ENCODE results near the gene CCN2.

CCN2 gene

DNA sequence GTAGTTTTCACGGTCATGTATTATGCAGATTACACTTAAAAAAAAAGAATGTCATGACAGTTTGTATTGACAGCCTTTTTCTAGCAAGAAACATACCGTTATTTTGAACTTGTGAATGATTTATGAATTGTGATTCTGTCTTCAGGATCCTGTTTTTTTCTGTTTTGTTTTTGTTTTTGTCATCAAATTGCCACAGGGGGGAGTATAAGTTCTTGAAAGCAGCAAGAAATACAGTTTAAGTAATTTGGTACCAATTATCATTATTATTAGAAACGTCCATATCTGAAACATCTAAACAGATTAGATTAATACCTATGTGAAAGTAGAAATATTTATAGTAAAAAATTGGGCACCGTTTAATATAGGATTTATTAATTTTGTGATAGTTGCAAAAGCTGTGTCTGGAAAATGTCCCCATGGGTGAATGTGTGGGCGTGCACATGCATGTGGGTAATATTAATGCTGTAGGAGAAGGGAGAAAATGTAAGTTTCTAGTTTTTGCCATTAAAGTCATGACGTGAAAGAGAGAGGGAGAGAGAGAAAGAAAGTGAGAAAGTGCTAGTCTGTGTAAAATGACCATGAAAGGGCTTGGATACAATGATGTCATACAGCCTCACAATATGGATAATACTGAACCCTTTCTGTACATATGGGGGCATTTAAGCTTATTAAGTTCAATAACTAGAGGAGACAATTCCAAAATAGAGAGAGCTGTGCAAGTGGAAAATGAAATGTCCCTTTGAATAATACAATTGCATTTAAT, 9.4 kb upstream of the CCN2 start:
- Histone ChIP-seq H3K4me1 (ENCODE audit: insufficient read depth, low read length) (no peaks in the 10 kb centered on the region), H3K27me3 (ENCODE audit: control insufficient read depth in 1 of 2, insufficient read depth in 2 of 2, low read length in 2 of 2) (no peaks in the 10 kb centered on the region), H3K9ac (ENCODE audit: low read length) (no peak overlapping the region), H3K9me3 (ENCODE audit: low read length) (no peaks in the 10 kb centered on the region), H3K36me3 (ENCODE audit: insufficient read depth, low read length) (no peaks in the 10 kb centered on the region), H3K27ac (ENCODE audit: low read depth, low read length) (no peak overlapping the region), H3K4me3 (ENCODE audit: low read depth in 1 of 2, low read length in 2 of 2) (no peak overlapping the region)

DNA sequence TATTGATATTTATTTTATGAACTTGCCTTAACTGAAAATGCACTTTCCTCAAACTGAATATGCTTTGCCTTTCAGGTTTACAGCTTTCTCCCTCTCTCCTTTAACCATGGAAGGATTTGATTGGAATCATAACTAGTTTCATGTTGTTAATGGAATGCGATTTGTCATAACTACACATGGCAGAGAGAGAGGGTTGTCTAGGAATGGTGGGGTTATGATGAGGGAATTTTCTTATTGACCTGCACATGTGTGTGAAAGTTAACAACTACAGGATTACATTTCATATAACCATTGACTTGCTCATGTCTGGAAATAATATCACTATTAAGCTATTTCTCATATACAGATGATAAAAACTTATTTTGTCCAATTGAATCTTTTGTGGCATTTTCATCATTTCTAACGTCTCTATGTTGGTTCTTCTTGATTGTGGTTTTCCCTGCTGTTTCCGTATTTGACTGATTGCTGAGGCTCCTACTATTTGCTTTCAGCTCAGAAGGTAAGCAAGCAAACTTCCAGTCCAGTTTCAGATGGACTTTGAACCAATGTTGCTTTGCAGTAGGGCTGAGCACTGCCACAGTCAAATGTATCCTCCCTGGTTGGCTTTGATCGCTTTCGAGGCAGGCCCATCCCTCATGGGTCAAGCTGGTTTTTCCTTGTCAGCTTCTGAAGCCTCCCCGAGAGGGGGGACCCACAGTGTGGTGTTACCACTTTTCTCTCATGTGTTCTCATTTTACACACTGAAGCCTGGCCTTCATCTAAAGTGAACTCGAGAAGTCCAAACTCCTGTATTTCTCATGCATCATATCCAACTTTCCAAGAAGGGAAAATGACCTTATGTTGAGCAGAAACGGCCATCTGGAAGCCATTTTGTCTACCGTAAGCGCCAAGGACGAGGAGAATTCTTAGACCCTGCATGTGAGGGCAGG, 7.6 kb upstream of the CCN2 start:
- H3K4me3 ChIP-seq (ENCODE audit: low read depth in 1 of 2, low read length in 2 of 2): no peak overlapping the region
- no peak overlapping the region for H3K27ac ChIP-seq (ENCODE audit: low read depth, low read length)
- no peaks in the 10 kb centered on the region for H3K9me3 ChIP-seq (ENCODE audit: low read length)
- peaks cover 9% of the 10 kb centered on the region for H3K4me1 ChIP-seq (ENCODE audit: insufficient read depth, low read length)
- H3K27me3 ChIP-seq (ENCODE audit: control insufficient read depth in 1 of 2, insufficient read depth in 2 of 2, low read length in 2 of 2): no peaks in the 10 kb centered on the region
- H3K9ac ChIP-seq (ENCODE audit: low read length): no peak overlapping the region
- H3K36me3 ChIP-seq (ENCODE audit: insufficient read depth, low read length): no peaks in the 10 kb centered on the region

DNA sequence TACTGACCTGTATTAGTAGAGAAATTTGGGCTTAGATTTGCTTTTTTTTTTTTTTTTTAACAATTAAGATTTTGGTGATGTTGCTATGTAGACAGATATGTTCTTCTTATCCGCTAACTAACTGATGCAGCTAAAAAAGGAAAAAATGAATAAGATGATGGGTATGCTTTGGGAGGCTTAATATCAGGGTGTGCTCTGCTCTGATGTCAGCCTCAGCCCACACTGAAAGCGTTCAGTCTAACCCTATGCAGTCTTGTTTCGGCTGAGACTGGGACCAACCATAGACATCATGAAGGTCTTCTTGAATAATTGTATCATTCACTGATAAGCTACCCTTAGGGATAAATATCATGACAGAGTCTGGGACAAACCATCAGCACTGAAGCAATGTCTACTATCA, 6.9 kb upstream of the CCN2 start:
- no peak overlapping the region for H3K27ac ChIP-seq (ENCODE audit: low read depth, low read length)
- H3K9me3 ChIP-seq (ENCODE audit: low read length): no peaks in the 10 kb centered on the region
- H3K36me3 ChIP-seq (ENCODE audit: insufficient read depth, low read length): no peaks in the 10 kb centered on the region
- no peak overlapping the region for H3K4me3 ChIP-seq (ENCODE audit: low read depth in 1 of 2, low read length in 2 of 2)
- peaks cover 9% of the 10 kb centered on the region for H3K4me1 ChIP-seq (ENCODE audit: insufficient read depth, low read length)
- no peak overlapping the region for H3K9ac ChIP-seq (ENCODE audit: low read length)
- no peaks in the 10 kb centered on the region for H3K27me3 ChIP-seq (ENCODE audit: control insufficient read depth in 1 of 2, insufficient read depth in 2 of 2, low read length in 2 of 2)

DNA sequence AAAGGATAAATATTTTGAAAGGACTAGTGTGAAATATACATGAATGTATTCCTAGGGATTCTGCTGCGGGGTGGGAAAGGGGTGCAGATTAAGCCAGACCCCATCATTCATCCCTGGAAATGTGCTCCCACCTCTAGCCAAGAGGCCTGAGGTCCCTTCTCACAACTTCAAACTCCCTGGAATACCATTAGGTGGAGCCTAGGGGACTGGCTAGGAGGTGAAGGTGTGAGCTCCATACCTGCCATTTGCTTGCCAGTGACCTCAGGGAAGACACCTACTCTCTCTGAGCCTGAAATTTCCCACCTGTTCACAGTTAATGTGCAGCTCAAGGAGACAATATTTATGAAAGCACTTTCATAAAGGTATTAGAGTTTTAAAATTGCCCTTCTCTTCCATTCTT, 4.7 kb upstream of the CCN2 start:
- Histone ChIP-seq H3K9ac (ENCODE audit: low read length) (no peak overlapping the region), H3K4me1 (ENCODE audit: insufficient read depth, low read length) (peaks cover 21% of the 10 kb centered on the region), H3K27ac (ENCODE audit: low read depth, low read length) (no peak overlapping the region), H3K27me3 (ENCODE audit: control insufficient read depth in 1 of 2, insufficient read depth in 2 of 2, low read length in 2 of 2) (no peaks in the 10 kb centered on the region), H3K36me3 (ENCODE audit: insufficient read depth, low read length) (no peaks in the 10 kb centered on the region), H3K4me3 (ENCODE audit: low read depth in 1 of 2, low read length in 2 of 2) (no peak overlapping the region), H3K9me3 (ENCODE audit: low read length) (no peaks in the 10 kb centered on the region)

DNA sequence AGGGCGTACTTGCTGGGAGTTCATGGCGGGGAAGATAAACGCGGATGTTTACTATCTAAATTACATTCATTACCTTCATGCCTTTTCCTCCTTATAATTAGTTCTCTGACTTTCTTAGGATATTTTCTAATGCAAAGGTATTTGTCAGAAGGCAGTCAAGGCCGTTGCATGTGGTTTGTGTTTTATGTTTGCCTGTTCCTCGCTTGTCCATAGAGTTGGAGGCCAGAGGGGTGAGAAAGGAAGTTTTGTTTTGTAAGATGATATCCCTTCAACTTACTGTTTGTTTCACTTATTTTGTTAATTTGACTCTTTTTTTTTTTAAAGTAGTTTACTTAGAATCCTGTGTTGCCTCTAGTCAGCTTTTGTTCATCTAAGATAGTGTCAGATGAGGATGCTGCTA, 4.0 kb upstream of the CCN2 start:
- H3K9ac ChIP-seq (ENCODE audit: low read length): no peak overlapping the region
- no peaks in the 10 kb centered on the region for H3K9me3 ChIP-seq (ENCODE audit: low read length)

DNA sequence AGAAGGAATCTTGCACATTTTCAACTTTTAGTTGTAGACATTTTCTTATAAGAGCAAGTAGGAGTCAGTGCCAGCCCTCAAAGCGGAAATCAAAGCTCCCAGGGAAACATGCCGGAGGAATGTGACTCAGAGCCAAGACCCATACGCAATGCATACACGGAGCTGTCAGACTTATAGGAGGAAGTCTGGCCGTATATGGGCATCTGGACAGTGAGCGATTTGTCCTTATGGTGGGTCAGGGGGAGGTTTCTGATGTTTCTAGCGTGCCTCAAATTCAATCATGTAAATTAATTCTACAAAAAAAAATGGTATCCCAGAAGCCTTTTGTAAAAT, 3.6 kb upstream of the CCN2 start:
- Histone ChIP-seq H3K27me3 (ENCODE audit: control insufficient read depth in 1 of 2, insufficient read depth in 2 of 2, low read length in 2 of 2) (no peaks in the 10 kb centered on the region), H3K36me3 (ENCODE audit: insufficient read depth, low read length) (no peaks in the 10 kb centered on the region), H3K9ac (ENCODE audit: low read length) (no peak overlapping the region), H3K9me3 (ENCODE audit: low read length) (no peaks in the 10 kb centered on the region), H3K4me3 (ENCODE audit: low read depth in 1 of 2, low read length in 2 of 2) (peak overlapping the region; percentile 4 to 46), H3K27ac (ENCODE audit: low read depth, low read length) (peak overlapping the region; percentile 22), H3K4me1 (ENCODE audit: insufficient read depth, low read length) (peaks cover 21% of the 10 kb centered on the region)

More for the DNA sequence above, 4.0 kb upstream of the CCN2 start:
- H3K4me1 ChIP-seq (ENCODE audit: insufficient read depth, low read length): peaks cover 21% of the 10 kb centered on the region
- peak overlapping the region; percentile 4 to 46 for H3K4me3 ChIP-seq (ENCODE audit: low read depth in 1 of 2, low read length in 2 of 2)
- no peaks in the 10 kb centered on the region for H3K27me3 ChIP-seq (ENCODE audit: control insufficient read depth in 1 of 2, insufficient read depth in 2 of 2, low read length in 2 of 2)
- H3K36me3 ChIP-seq (ENCODE audit: insufficient read depth, low read length): no peaks in the 10 kb centered on the region
- H3K27ac ChIP-seq (ENCODE audit: low read depth, low read length): no peak overlapping the region

DNA sequence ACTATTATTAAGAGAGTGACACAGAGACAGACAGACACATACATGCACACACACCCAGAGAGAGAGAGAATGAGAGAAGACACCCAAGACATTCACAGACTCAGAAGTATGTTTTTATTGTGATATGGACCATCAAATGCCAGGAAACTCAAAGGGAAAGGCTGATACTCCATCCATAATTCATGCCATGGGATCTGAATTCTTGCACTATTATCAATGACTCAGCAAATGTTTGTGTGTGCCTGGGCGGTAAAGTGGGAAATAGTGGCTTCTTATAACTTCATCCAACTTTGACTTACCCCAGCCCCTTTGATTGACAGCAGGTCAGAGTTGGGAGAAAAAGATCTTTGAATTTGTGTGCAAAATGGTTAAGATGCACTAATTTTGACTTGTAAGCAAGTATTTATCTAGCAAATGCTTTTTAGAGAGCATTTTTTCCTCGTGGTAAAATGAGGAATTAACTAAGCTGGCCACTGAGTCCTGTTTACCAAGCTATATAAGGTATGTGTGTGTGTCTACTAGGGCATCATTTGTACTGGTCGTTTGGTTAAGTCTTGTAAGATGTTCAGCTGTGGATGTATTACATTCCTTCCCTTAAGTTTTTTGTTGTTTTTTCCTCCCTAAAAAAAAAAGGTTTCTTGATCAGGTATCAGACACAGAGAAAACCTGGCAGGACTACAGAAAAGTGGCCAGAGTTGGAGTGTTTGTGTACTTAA, 3.0 kb upstream of the CCN2 start:
- no peaks in the 10 kb centered on the region for H3K36me3 ChIP-seq (ENCODE audit: insufficient read depth, low read length)
- no peak overlapping the region for H3K27ac ChIP-seq (ENCODE audit: low read depth, low read length)
- no peaks in the 10 kb centered on the region for H3K27me3 ChIP-seq (ENCODE audit: control insufficient read depth in 1 of 2, insufficient read depth in 2 of 2, low read length in 2 of 2)
- H3K9ac ChIP-seq (ENCODE audit: low read length): peak overlapping the region; percentile 8
- no peaks in the 10 kb centered on the region for H3K9me3 ChIP-seq (ENCODE audit: low read length)
- peaks cover 21% of the 10 kb centered on the region for H3K4me1 ChIP-seq (ENCODE audit: insufficient read depth, low read length)
- H3K4me3 ChIP-seq (ENCODE audit: low read depth in 1 of 2, low read length in 2 of 2): peak overlapping the region in 1 of 2 donors; percentile 46

DNA sequence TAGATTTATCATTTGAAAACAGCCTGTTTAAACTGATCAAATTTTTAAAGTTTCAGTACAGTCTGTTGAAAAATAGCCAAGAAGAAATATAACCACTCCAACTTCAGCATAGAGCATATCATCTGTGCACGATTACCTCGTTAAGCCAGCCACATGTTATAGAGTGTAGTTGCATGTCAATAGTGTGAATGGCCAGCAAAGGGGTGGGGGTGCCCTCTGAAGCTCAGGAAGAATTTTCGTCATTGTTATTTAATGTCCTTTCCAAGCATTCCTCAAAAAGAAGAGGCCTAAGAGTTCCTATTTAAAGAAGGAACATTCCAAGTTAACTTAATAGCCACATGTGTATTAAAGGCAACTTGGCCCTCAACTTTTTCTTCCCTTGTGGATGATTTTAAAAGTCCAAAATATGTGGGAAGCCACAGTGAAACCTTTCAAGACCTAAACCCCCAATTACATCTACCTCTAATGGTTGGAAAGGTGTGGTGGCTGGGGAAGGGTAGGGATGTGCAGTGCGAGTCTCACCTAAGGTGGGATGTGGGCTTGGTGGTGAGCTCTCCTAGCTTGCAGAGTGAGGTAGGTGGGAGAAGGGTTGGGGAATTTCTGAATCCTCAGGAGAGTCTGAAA, 1.8 kb upstream of the CCN2 start:
- Histone ChIP-seq H3K4me1 (ENCODE audit: insufficient read depth, low read length) (peaks cover 33% of the 10 kb centered on the region), H3K9me3 (ENCODE audit: low read length) (no peaks in the 10 kb centered on the region), H3K27me3 (ENCODE audit: control insufficient read depth in 1 of 2, insufficient read depth in 2 of 2, low read length in 2 of 2) (no peaks in the 10 kb centered on the region), H3K4me3 (ENCODE audit: low read depth in 1 of 2, low read length in 2 of 2) (no peak overlapping the region), H3K36me3 (ENCODE audit: insufficient read depth, low read length) (peaks cover 6% of the 10 kb centered on the region), H3K27ac (ENCODE audit: low read depth, low read length) (no peak overlapping the region), H3K9ac (ENCODE audit: low read length) (no peak overlapping the region)

DNA sequence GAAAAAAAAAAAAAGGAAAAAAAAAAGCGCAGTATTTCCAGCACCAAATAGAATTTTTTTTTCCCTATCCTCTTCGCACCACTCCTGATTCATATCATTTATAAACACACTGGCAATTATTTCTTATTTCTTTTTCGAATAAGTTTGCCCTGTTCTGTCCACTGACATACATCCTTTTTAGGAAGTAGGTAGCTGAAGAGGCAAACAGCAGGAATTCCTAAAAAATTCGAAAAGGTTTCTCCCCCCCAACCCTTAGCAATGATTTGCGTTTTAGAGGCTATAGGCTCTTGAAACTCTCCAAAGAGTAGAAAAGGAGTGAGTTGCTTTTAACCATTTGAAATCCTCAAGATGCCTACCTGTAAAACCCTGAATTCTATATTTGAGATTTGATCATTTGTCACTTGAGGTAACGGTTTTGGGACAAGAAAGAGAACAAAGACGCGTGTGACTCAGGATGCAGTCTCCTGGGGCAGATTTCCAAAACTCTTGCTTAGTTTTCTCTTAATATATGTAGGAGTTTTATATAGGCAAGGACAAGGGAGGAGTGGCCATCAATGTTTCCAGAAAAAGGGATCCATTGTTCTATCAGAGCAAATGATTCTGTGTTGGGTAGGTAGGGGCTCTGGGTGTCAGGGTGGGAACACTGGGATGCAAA, 531 bp upstream of the CCN2 start:
- Histone ChIP-seq H3K36me3 (ENCODE audit: insufficient read depth, low read length) (peaks cover 6% of the 10 kb centered on the region), H3K27me3 (ENCODE audit: control insufficient read depth in 1 of 2, insufficient read depth in 2 of 2, low read length in 2 of 2) (no peaks in the 10 kb centered on the region), H3K27ac (ENCODE audit: low read depth, low read length) (peak overlapping the region; percentile 95), H3K4me3 (ENCODE audit: low read depth in 1 of 2, low read length in 2 of 2) (peak overlapping the region; percentile 95 to 96), H3K9ac (ENCODE audit: low read length) (peak overlapping the region; percentile 28), H3K9me3 (ENCODE audit: low read length) (no peaks in the 10 kb centered on the region), H3K4me1 (ENCODE audit: insufficient read depth, low read length) (peaks cover 33% of the 10 kb centered on the region)

DNA sequence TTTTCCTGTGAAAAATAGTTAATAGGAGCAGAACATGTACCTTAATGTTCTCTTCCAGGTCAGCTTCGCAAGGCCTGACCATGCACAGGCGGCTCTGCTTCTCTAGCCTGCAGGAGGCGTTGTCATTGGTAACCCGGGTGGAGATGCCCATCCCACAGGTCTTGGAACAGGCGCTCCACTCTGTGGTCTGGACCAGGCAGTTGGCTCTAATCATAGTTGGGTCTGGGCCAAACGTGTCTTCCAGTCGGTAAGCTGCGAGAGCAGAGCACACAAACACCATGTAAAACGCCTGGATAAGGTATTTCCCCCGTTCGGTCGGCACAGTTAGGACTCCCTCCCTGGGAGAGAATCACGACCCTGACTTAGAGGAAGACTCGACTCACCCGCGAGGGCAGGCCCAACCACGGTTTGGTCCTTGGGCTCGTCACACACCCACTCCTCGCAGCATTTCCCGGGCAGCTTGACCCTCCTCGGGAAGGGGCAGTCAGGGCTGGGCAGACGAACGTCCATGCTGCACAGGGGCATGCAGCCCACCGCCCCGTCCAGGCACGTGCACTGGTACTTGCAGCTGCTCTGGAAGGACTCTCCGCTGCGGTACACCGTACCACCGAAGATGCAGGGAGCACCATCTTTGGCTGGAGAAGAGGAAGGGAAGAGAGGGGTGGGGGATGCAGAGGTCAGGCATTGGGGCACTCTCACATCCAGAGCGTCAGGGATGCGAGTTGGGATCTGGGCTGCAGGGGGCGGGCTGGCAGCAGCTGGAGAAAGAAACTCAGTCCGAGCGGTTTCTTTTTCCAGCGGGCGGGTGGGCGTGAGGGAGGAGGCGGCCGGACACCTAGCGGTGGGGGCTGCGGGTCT, 1.0 kb downstream of the CCN2 start:
- Histone ChIP-seq H3K27me3 (ENCODE audit: control insufficient read depth in 1 of 2, insufficient read depth in 2 of 2, low read length in 2 of 2) (no peaks in the 10 kb centered on the region), H3K9ac (ENCODE audit: low read length) (peak overlapping the region; percentile 73), H3K36me3 (ENCODE audit: insufficient read depth, low read length) (peaks cover 6% of the 10 kb centered on the region), H3K27ac (ENCODE audit: low read depth, low read length) (peak overlapping the region; percentile 95), H3K4me3 (ENCODE audit: low read depth in 1 of 2, low read length in 2 of 2) (peak overlapping the region; percentile 95 to 96), H3K9me3 (ENCODE audit: low read length) (no peaks in the 10 kb centered on the region), H3K4me1 (ENCODE audit: insufficient read depth, low read length) (peaks cover 33% of the 10 kb centered on the region)

Measured in muscle layer of colon (tissue), 2 donors.